ENCODE results near the gene PPP1R37.

The PPP1R37 gene

DNA sequence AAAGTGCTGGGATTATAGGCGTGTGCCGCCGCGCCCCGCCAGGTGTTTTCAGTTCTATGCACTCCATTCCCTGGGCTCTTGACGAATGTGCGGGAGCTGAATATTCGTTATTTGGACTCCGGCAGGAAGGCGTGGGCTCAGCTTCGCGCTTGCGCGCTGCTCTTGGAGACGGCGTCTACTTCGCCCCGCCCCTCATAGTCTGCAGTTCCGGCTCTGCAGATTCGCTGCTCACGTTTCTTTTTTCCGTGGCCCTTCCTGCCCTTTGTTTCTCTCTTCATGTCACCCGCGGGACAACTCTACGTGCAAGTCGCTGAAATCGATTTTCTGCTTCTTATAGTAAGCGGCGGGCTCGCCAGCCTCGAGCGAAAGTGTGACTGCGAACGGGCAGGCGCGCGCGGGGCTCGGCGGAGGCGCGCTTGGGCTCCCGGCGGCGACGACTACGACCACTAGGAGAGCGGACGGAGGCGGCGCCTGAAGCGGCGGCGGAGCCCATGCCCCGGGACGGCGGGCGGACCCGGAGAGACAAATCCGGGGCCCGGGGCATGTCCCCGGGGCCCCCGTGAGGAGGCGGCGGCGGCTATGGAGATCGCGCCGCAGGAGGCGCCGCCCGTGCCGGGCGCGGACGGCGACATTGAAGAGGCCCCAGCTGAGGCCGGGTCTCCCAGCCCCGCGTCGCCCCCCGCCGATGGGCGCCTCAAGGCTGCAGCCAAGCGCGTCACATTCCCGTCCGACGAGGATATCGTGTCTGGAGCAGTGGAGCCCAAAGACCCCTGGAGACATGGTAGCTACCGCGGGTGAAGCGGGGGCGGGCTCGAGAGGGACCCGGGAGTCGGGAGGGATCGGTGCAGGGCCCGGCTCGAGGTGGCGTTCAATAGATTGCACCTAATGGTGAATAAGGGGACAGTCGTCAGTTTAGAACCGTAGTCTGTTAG is at the start of gene PPP1R37:
PPP1R37 (plus strand) TSS at position 433 of the 932 bp plus-strand sequence; CDS start at position 580, 147 bp downstream.
- peak; percentile 87 to 88 for DNase-seq

GRCh38 chr19:45045671-45046353 is 47.2 kb upstream of the PPP1R37 start:
- no peak for DNase-seq

DNA sequence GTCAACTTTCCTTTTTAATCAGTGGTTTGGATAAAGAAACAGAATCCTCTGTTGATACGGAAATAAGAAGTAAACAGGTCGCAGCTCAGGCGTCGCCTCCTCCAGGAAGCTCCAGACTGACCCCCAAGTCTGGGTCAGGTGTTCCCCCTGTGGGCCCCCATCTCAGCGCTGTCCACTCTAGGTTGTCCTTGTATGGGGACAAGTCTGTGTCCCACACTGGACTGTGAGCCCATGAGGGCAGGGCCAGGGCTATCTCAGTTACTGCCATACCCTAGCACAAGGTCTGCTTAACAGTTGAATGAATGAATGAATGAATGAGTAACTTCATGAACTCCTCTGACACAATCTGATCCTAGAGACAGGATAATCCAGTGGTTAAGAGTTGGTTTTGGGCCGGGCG is 46.6 kb upstream of the PPP1R37 start:
- no peak for DNase-seq

- DNase-seq: no peak
These were observed 45.7 kb upstream of the PPP1R37 start for GRCh38 chr19:45047188-45047797.

DNA sequence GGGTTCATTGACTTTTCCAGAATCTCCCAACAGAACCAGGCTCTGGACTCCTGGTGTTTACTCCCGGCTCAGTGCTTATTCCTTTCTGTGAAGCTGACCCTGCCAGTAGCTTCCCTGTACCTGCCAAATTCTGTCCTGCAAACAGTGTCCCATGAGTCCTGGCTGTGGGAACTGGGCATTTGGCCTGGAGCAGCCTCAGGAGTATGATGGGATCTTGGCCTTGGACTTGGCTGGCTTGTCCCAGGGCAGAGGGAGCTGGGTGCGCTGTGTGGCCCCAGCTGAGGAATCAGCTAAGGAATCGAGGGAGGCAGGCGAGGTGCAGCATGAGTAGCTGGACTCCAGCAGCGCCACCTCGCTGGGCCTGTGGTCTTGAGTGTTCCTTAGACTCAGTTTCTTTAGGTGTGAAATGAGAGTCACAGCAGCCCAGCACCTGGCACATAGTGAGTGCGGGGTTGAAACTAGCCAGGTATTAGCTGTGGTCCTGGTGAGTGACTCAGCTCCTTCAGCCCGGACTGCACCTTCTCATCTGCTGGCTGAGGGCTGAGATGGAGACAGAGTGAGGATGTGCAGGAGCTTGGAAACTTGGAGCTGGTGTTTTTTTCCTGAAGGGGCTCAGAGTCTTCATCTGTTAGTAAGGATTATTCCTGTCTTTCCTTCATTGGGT is 43.8 kb upstream of the PPP1R37 start:
- DNase-seq: no peak

GRCh38 chr19:45050036-45050435 is 42.9 kb upstream of the PPP1R37 start:
- DNase-seq: no peak

DNA sequence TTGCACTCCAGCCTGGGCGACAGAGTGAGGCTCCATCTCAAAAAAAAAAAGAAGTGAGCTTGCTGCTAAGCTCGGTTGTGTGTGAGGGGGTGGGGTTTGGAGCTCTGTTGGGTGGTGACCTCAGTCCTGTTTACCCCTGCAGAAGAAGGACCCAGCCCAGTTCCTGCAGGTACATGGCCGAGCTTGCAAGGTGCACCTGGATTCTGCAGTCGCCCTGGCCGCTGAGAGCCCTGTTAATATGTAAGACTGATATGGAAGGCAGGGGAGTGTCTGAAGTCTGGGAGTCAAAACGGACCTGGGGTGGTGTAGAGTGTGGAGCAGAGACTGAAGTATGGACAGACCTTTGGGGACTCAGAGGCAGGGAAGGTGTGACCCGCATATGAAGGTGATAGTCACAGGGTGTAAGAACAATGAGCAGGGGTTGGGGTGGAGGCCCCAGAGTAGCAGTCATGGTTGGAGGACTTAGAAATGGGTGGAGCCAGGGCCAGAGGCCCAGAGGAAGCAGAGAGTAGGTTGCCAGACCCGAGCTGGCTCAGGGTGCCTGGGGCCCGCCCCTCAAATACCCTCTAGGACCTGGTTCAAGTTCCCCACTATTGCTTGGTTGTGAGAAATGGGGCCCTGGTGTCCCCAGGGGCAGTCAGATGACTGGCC is 40.9 kb upstream of the PPP1R37 start:
- no peak for DNase-seq

- DNase-seq: no peak
These were observed 36.1 kb upstream of the PPP1R37 start for GRCh38 chr19:45056831-45057230.

DNA sequence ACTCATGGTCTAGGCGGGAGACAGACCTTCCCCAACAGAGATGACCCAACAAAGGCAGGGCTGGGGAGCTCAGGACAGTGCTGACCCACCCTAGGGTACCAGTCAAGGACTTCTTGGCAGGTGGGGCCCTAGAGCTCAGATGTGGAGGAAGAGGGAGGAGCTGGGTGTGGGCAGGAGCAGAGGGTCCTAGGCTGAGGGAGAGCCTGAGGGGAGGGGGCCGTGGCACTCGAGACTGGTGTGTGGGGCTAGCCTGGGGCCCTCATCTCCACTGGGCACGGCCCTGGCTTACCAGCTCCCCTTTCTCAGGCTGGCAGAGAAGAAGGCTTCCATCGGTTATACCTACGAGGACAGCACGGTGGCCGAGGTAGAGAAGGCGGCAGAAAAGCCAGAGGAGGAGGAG is 35.5 kb upstream of the PPP1R37 start:
- DNase-seq: no peak

- no peak for DNase-seq
These were observed 34.3 kb upstream of the PPP1R37 start for GRCh38 chr19:45058622-45059159.

DNA sequence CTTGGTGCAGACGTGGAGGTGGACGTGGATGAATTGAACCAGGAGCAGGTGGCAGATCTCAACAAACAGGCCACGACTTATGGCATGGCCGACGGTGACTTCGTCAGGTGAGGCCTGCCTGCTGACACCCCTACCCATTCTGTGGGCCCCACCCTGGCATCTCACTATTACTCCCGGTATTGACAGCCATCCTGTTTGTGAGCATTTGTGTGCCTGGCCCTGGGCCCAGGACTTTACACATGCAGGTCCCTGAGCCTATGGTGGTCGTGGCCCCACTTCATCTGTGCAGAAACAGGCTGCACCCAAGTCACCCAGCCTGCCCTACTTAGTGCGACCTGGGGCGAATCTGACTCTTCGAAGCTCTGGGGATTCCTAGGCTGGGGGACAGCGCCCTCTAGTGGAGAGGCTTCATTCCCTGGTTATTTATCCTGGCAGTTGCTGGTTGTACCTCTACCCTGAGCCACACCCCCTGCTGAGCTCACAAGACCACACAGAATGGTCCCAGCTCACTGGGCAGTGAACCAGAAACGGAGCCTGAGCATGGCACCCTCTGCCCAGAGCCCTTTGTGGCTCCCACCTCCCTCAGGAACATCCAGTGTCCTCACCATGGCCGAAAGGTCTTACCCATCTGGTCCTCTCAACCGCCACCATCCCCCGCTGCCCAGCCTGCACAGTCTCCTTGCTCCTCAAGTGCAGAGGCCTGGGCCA is 33.6 kb upstream of the PPP1R37 start:
- peak; percentile 82 to 85 for DNase-seq

DNA sequence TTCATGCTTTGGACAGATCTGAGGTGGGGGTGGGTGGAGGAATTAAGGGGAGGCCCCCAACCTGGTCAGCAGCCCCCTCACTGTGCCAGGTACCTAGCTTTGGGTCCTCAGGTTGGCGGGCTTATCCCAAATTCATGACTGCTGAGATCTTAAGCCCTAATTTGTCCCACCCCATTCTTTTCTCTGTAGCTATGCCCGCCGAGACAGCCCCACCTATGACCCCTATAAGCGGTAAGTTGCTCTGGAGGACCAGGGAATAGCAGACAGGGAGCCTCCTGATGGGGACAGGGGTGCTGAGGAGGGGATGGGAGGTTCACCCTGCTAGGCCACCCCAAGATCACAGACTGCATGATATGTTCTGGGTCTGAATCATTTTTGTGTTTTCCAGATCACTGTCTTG is 31.0 kb upstream of the PPP1R37 start:
- no peak for DNase-seq

DNA sequence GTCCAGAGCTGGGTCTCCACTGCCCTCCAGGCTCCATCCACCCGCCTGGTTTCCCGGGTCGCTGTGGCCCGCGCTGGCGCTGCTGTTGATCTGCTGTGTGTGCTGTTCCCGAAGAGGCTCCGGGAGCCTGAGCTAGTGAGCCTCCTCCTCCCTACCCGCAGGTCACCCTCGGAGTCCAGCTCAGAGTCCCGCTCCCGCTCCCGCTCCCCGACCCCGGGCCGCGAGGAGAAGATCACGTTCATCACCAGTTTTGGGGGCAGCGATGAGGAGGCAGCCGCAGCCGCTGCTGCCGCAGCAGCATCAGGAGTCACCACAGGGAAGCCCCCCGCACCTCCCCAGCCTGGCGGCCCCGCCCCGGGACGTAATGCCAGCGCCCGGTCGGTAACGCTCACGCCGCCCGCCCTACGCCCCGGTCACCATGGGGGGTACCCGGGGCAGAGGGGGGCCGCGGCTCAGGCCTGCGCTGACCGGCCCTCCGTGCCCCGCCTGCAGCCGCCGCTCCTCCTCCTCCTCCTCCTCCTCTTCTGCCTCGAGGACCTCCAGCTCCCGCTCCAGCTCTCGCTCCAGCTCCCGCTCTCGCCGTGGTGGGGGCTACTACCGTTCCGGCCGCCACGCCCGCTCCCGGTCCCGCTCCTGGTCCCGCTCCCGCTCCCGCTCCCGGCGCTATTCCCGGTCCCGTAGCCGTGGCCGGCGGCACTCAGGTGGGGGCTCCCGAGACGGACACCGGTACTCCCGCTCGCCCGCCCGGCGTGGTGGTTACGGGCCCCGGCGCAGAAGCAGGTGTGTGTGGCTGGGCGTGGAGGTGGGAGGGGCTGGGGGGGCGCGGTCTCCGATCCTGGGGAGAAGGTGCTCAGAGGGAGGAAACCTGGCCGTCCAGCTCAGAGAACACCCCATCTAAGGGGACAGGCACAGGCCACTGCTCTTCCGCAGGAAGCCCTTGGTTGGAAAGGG is 28.9 kb upstream of the PPP1R37 start:
- DNase-seq: no peak

DNA sequence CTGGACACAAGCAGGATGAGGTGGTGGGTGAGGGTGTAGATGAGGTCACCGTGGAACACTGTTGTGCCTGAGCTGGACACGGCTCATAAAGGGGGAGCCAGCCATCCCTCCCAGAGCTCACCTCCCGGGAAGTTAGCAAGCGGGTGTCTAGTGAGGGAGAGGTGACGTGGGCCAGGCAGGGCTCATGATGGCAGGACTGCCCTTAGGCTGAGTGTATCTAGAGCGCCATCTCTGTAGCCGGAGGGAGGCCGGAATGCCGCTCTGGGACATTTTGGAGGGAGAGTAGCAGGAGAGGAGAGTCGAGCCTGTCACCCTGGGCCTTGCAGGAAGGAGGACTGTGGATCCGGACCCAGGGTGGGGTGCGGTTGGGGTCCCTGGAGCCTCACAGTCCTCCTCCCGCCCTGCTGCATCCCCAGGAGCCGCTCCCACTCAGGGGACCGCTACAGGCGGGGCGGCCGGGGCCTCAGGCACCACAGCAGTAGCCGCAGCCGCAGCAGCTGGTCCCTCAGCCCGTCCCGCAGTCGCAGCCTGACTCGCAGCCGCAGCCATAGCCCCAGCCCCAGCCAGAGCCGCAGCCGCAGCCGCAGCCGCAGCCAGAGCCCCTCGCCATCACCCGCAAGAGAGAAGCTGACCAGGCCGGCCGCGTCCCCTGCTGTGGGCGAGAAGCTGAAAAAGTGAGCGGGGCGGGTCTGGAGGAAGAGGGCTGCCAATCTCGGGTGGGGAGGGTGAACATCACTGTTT is 25.9 kb upstream of the PPP1R37 start:
- DNase-seq: no peak

DNA sequence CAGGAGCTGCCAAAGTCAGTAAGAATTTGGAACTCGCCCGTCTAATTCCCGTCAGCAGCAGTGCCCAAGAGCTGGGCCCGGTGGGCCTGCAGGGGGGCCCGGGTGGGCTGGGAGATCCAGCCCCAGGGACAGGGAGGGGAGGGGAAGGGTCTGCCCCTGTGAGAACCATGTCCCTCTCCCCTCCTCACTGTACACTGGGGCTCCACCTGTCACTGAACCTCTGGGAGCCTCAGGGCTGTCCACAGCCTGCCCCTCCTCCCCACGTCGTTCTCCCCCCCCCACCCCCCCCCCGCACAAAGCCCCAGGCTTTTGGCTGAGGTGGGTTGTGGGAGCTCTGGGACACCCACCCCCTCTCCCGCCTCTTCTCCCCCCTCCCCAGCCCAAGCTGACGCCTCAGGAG is 24.9 kb upstream of the PPP1R37 start:
- no peak for DNase-seq

DNA sequence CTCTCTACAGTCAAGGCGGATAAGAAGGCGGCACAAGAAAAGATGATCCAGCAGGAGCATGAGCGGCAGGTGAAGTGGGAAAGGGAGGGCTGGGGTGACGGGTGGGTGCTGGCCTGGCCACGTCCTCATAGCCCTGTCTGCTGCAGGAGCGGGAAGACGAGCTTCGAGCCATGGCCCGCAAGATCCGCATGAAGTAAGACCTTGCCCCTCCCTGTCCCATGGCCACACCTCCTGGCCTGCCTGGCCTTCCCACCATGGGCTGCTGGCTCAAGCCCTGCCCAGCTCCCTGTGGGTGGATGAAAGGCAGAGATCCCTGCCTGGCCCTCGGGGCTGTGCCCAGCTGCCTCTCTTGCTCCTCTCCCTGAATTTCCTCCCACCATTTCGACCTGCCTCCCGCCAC is 23.9 kb upstream of the PPP1R37 start:
- DNase-seq: no peak

GRCh38 chr19:45070214-45070613 is 22.8 kb upstream of the PPP1R37 start:
- DNase-seq: no peak

GRCh38 chr19:45070861-45071544 is 22.0 kb upstream of the PPP1R37 start:
- DNase-seq: no peak

DNA sequence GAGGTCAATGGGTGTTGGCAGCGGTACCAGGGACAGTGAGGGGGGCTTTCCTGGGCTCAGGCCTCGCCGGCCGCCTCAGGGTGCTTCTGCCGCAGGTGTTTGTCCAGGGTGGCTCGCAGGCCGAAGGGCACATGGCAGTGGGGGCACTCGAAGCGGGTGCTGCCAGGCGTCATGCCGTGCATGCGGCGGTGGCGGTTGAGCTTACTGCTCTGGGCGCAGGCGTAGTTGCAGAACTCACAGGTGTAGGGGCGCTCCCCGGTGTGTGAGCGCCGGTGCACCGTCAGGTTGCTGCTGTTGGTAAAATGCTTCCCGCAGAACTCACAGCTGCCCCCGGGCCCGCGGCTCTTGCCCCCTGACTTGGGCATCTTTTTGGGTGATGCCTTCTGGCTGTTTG is 21.4 kb upstream of the PPP1R37 start:
- no peak for DNase-seq
